ENCODE data around the gene DECR2. TPM values are rescaled to one million over a fixed set of nuclear protein-coding genes. Genes with fewer than 3 reads are reported as not detected.

DECR2 gene
- total RNA-seq, 4 donors from 2014 or later, result 32.2 to 154 (median 105) TPM

GRCh38 chr16:363766-364490 lies 37.8 kb upstream of the DECR2 start:
- no peak overlapping the region for H3K4me3 ChIP-seq
- no peaks in the 10 kb centered on the region for H3K9me3 ChIP-seq
- TF ChIP-seq CTCF (IDR thresholded peaks at IDR 0.05), result no peak
- no peak for TF ChIP-seq POLR2A (IDR thresholded peaks at IDR 0.05)
- peaks cover 0 to 4% (median 2%) of the 10 kb centered on the region in 4 donors for H3K4me1 ChIP-seq
- DNase-seq, result no peak
- H3K36me3 ChIP-seq, result peaks cover 0 to 24% (median 0%) of the 10 kb centered on the region in 3 donors
- H3K27ac ChIP-seq, result no peak overlapping the region
- H3K27me3 ChIP-seq, result no peaks in the 10 kb centered on the region

- Histone ChIP-seq H3K4me1 (peaks cover 0 to 9% (median 7%) of the 10 kb centered on the region in 4 donors), H3K27me3 (no peaks in the 10 kb centered on the region), H3K9me3 (no peaks in the 10 kb centered on the region), H3K27ac (no peak overlapping the region), H3K4me3 (no peak overlapping the region), H3K36me3 (peaks cover 0 to 27% (median 0%) of the 10 kb centered on the region in 3 donors)
- no peak for DNase-seq
- TF ChIP-seq CTCF (IDR thresholded peaks at IDR 0.05), result no peak
- no peak for TF ChIP-seq POLR2A (IDR thresholded peaks at IDR 0.05)
Observed at GRCh38 chr16:364595-365491, 36.8 kb upstream of the DECR2 start.

- no peak overlapping the region for H3K27ac ChIP-seq
- TF ChIP-seq CTCF (IDR thresholded peaks at IDR 0.05) (no peak), POLR2A (IDR thresholded peaks at IDR 0.05) (no peak)
- peaks cover 0 to 20% (median 15%) of the 10 kb centered on the region in 4 donors for H3K4me1 ChIP-seq
- H3K4me3 ChIP-seq, result no peak overlapping the region
- H3K36me3 ChIP-seq, result peaks cover 0 to 28% (median 0%) of the 10 kb centered on the region in 3 donors
- DNase-seq, result no peak
- H3K9me3 ChIP-seq, result no peaks in the 10 kb centered on the region
- H3K27me3 ChIP-seq, result no peaks in the 10 kb centered on the region
Observed at GRCh38 chr16:366476-366875, 35.2 kb upstream of the DECR2 start.

- DNase-seq, result no peak
- Histone ChIP-seq H3K27me3 (no peaks in the 10 kb centered on the region), H3K36me3 (peaks cover 0 to 37% (median 0%) of the 10 kb centered on the region in 3 donors), H3K4me1 (peaks cover 0 to 17% (median 13%) of the 10 kb centered on the region in 4 donors), H3K9me3 (no peaks in the 10 kb centered on the region), H3K4me3 (no peak overlapping the region), H3K27ac (no peak overlapping the region)
- TF ChIP-seq CTCF (IDR thresholded peaks at IDR 0.05), result no peak
- no peak for TF ChIP-seq POLR2A (IDR thresholded peaks at IDR 0.05)
Observed at GRCh38 chr16:367333-367903, 34.3 kb upstream of the DECR2 start.

GRCh38 chr16:368388-369158 lies 33.1 kb upstream of the DECR2 start:
- no peaks in the 10 kb centered on the region for H3K27me3 ChIP-seq
- H3K4me1 ChIP-seq, result peaks cover 0 to 17% (median 13%) of the 10 kb centered on the region in 4 donors
- no peak overlapping the region for H3K27ac ChIP-seq
- DNase-seq, result no peak
- peaks cover 0 to 48% (median 0%) of the 10 kb centered on the region in 3 donors for H3K36me3 ChIP-seq
- H3K4me3 ChIP-seq, result no peak overlapping the region
- H3K9me3 ChIP-seq, result no peaks in the 10 kb centered on the region
- TF ChIP-seq CTCF (IDR thresholded peaks at IDR 0.05) (no peak), POLR2A (IDR thresholded peaks at IDR 0.05) (no peak)

All from Peyer's patch (tissue), 4 donors.